Lower leg skin (tissue), 3 donors: ENCODE results near the gene TCF15.

Experiments used
- CTCF ChIP-seq, 3 donors: fragments of 450-650 bp; IDR thresholded peaks; one replicate each; pipeline ENCODE4 v1.5.1; 2016; ENCODE audit warnings: antibody characterized with exemption in 3 of 3, mild to moderate bottlenecking in 3 of 3, moderate library complexity in 2 of 3
- POLR2A ChIP-seq, 2 donors: fragments of 450-650 bp; IDR thresholded peaks; one replicate each; pipeline ENCODE4 v1.6.1; 2016 to 2017; ENCODE audit warnings: antibody characterized with exemption in 2 of 2, mild to moderate bottlenecking in 1 of 2, moderate library complexity in 1 of 2

- TF ChIP-seq CTCF (IDR thresholded peaks at IDR 0.05) (no peak), POLR2A (IDR thresholded peaks at IDR 0.05) (no peak)
Measured at GRCh38 chr20:558117-558516, 52.0 kb downstream of the TCF15 start.
